ENCODE measurements around the gene ARHGAP26.

The ARHGAP26 gene

DNA sequence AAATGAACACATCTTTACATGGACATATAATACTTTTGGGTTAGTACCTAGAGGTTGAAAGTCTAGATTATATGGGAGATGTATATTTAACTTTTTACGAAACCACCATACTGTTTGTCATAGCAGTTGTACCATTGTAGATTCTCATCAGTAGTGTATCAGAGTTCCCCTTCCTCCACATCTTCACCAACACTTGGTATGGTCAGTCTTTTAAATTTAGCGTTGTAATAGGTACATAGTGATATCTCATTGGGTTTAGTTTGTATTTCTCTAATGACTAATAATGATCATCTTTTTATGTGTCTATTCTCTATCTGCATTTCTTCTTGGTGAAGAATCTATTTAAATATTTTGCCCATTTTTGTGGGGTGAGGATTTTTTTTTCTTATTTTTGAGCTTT is 495.8 kb downstream of the ARHGAP26 start:
- no peak for DNase-seq

GRCh38 chr5:143267186-143267585 is 497.0 kb downstream of the ARHGAP26 start:
- DNase-seq: no peak

DNA sequence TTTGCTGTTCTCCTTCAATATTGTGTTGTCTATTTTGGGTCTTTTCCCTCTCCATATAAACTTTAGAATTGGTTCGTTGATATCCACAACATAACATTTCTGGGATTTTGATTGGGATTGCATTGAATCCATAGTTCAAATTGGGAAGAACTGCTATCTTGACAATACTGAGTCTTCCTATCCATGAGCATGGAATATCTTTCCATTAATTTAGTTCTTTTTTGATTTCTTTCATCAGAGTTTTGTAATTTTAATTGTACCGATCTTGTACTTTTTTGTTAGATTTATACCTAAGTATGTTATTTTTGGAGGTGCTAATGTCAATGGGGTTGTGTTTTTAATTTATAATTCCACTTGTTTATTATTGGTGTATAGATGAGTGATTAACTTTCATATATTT is 498.2 kb downstream of the ARHGAP26 start:
- DNase-seq: no peak

- no peak for DNase-seq
Observed at GRCh38 chr5:143271431-143271830, 501.3 kb downstream of the ARHGAP26 start.

GRCh38 chr5:143274952-143275351 is 504.8 kb downstream of the ARHGAP26 start:
- no peak for DNase-seq

DNA sequence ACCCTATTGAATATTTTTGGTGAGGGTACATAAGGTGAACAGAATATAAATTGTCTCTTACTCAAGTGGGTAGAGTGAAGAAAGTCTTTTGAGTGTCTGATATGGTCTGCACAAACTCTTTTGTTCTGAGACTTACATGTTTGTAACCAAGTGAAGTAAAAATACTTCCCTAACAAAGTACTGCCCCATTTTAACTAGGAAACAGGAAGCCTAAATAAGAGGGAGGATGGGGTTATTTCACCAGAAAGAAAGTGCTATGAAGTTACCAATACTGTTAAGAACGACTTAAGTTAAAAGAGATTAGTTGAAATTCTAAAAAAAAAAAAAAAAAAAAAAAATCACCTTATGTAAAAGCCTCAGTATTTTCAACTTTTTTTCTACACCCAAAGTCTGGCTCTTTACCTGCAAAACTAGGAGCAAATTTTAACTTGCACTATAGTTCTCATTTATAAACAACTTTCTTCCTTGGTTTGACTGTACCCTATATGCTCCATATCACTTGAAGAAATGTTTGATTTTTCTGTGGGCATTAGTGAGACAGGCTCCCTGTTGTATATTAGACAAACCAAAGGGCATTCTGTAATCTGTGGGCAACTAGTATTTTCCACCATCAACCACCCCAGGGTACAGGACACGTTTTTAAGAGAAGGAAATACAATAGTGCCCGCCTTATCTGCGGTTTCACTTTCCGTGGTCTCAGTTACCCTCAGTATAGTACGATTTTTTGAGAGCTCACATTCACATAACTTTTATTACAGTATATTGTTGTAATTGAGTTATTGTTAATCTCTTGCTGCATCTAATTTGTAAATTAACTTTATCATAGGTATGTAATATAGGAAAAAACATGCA is 505.6 kb downstream of the ARHGAP26 start:
- no peak for DNase-seq

- no peak for DNase-seq
Observed at GRCh38 chr5:143277536-143277935, 507.4 kb downstream of the ARHGAP26 start.
